KMS-11 (cell line): Measurements from ENCODE around the gene ALDH6A1.

ENCODE experiments used
- H2AFZ ChIP-seq: fragments of 200-600 bp; sonication (generic); 2 replicates; pipeline ENCODE4 v1.6.1; 2016; ENCODE audit warnings: antibody characterized with exemption, mixed run types, low read depth
- H3K27ac ChIP-seq: fragments of 200-600 bp; sonication (generic); 2 replicates; pipeline ENCODE4 v1.6.1; 2016; ENCODE audit warnings: mild to moderate bottlenecking, mixed run types
- H3K27me3 ChIP-seq: fragments of 200-600 bp; sonication (generic); 2 replicates; pipeline ENCODE4 v1.6.1; 2017; ENCODE audit warnings: mild to moderate bottlenecking, low read depth, mixed run types, moderate library complexity; ENCODE audit not compliant: insufficient read depth
- H3K36me3 ChIP-seq: fragments of 200-600 bp; sonication (generic); 2 replicates; pipeline ENCODE4 v1.6.1; 2017; ENCODE audit warnings: mild to moderate bottlenecking, mixed run types; ENCODE audit not compliant: insufficient read depth
- H3K4me1 ChIP-seq: fragments of 200-600 bp; sonication (generic); 2 replicates; pipeline ENCODE4 v1.6.1; 2016; ENCODE audit warnings: mild to moderate bottlenecking, low read depth, mixed run types; ENCODE audit not compliant: poor library complexity, severe bottlenecking
- H3K4me2 ChIP-seq: fragments of 200-600 bp; sonication (generic); 2 replicates; pipeline ENCODE4 v1.7.0; 2016; ENCODE audit warnings: mild to moderate bottlenecking, mixed run types
- H3K4me3 ChIP-seq: fragments of 200-600 bp; sonication (generic); IDR thresholded peaks from 2 replicates; pipeline ENCODE4 v1.6.1; 2017; ENCODE audit warnings: low read depth, low read length, mixed read lengths; ENCODE audit not compliant: insufficient read depth
- H3K79me2 ChIP-seq: fragments of 200-600 bp; sonication (generic); 2 replicates; pipeline ENCODE4 v1.6.1; 2016; ENCODE audit warnings: low read depth, mixed run types; ENCODE audit not compliant: insufficient read depth
- H3K9ac ChIP-seq: fragments of 200-600 bp; sonication (generic); 2 replicates; pipeline ENCODE4 v1.6.1; 2016; ENCODE audit warnings: mild to moderate bottlenecking, mixed run types
- H4K20me1 ChIP-seq: fragments of 200-600 bp; sonication (generic); 2 replicates; pipeline ENCODE4 v1.6.1; 2016; ENCODE audit warnings: mild to moderate bottlenecking, mixed run types; ENCODE audit not compliant: insufficient read depth
- TF ChIP-seq, protein P1 (sequence below): fragments of 200-600 bp; sonication (generic); conservative IDR thresholded peaks from 2 replicates; pipeline ENCODE4 v1.6.1; 2017; ENCODE audit warnings: low read depth, mild to moderate bottlenecking, antibody characterized with exemption, low read length, moderate library complexity, mixed read lengths

Gene ALDH6A1

DNA sequence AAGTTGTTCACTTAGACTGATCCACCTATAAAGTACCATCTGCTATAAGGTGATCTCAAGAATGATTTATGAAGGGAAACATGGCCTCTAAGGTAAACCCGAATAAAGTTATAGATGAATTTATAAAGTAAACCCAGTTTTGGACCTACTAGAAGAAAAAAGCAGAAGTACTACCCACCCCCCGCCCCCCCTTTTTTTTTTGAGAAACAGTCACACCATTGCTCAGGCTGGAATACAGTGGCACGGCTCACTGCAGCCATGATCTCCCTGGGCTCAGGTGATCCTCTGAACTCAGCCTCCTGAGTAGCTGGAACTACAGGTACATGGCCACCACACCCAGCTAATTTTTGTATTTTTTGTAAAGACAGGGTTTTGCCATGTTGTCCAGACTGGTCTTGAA, 69.1 kb downstream of the ALDH6A1 start:
- no peaks in the 10 kb centered on the region for H3K27me3 ChIP-seq
- no peaks in the 10 kb centered on the region for H3K79me2 ChIP-seq
- no peak overlapping the region for H2AFZ ChIP-seq
- H3K36me3 ChIP-seq, result no peaks in the 10 kb centered on the region
- no peak overlapping the region for H3K9ac ChIP-seq
- H3K4me3 ChIP-seq, result no peak overlapping the region
- TF ChIP-seq, protein P1, sequence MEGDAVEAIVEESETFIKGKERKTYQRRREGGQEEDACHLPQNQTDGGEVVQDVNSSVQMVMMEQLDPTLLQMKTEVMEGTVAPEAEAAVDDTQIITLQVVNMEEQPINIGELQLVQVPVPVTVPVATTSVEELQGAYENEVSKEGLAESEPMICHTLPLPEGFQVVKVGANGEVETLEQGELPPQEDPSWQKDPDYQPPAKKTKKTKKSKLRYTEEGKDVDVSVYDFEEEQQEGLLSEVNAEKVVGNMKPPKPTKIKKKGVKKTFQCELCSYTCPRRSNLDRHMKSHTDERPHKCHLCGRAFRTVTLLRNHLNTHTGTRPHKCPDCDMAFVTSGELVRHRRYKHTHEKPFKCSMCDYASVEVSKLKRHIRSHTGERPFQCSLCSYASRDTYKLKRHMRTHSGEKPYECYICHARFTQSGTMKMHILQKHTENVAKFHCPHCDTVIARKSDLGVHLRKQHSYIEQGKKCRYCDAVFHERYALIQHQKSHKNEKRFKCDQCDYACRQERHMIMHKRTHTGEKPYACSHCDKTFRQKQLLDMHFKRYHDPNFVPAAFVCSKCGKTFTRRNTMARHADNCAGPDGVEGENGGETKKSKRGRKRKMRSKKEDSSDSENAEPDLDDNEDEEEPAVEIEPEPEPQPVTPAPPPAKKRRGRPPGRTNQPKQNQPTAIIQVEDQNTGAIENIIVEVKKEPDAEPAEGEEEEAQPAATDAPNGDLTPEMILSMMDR, result no peak
- no peaks in the 10 kb centered on the region for H4K20me1 ChIP-seq
- no peak overlapping the region for H3K27ac ChIP-seq
- H3K4me2 ChIP-seq, result no peak overlapping the region
- H3K4me1 ChIP-seq, result no peaks in the 10 kb centered on the region

DNA sequence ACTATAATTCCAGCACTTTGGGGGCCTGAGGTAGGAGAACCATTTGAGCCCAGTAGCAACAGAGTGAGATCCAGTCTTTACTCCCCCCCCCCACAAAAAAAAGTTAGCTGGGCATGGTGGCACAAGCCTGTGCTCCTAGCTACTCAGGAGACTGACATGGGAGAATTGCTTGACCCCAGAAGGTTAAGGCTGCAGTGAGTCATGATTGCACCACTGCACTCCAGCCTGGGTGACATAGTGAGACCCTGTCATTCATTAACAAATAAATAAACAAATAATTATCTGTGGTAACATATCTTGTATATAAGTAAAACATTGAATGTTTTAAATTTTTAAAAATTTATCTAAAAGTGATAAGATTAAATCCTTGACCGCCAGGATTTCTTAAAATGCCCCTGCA, 70.0 kb downstream of the ALDH6A1 start:
- TF ChIP-seq, protein P1, result no peak
- H3K4me3 ChIP-seq, result no peak overlapping the region
- H2AFZ ChIP-seq, result no peak overlapping the region
- no peaks in the 10 kb centered on the region for H3K4me1 ChIP-seq
- no peaks in the 10 kb centered on the region for H3K27me3 ChIP-seq
- H3K36me3 ChIP-seq, result no peaks in the 10 kb centered on the region
- no peaks in the 10 kb centered on the region for H4K20me1 ChIP-seq
- no peak overlapping the region for H3K27ac ChIP-seq
- H3K4me2 ChIP-seq, result no peak overlapping the region
- H3K9ac ChIP-seq, result no peak overlapping the region
- H3K79me2 ChIP-seq, result no peaks in the 10 kb centered on the region

DNA sequence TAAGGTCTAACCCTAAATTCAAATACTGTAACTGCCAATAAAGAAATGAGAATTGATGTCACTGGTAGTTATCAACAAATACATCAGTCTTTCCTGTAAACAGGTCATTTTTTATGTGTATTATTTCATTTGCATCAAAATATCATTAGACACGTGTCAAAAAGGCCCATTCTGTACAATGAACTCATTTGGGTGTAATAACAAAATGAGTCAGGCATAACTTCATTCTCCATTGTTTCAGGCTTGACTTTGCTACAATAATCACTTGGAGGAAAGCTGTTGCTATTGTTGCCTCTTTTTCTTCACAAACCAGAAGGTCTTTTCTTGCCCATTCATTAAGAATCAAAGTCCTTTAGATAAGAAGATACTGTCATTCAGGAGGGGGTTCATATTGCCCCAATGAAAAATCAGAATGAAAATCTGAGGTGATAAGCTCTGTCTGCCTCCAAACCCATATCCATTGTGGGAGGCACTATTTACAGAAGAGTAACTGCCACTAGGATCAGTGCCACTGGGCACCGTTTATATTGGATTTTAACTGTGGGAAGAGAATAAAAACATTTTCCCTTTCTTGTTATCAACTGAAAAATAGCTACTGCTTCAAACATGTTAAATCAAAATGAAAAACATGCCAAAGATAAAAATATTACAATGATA, 75.3 kb downstream of the ALDH6A1 start:
- TF ChIP-seq, protein P1, result no peak
- no peak overlapping the region for H3K27ac ChIP-seq
- H3K9ac ChIP-seq, result no peak overlapping the region
- H4K20me1 ChIP-seq, result no peaks in the 10 kb centered on the region
- H3K4me1 ChIP-seq, result no peaks in the 10 kb centered on the region
- H3K27me3 ChIP-seq, result no peaks in the 10 kb centered on the region
- H3K36me3 ChIP-seq, result no peaks in the 10 kb centered on the region
- no peaks in the 10 kb centered on the region for H3K79me2 ChIP-seq
- no peak overlapping the region for H2AFZ ChIP-seq
- H3K4me3 ChIP-seq, result no peak overlapping the region
- H3K4me2 ChIP-seq, result no peak overlapping the region
